ENCODE results near the gene UTS2. TPM values are rescaled to one million over a fixed set of nuclear protein-coding genes. Genes with fewer than 3 reads are reported as not detected.

The UTS2 gene
- total RNA-seq, 2 experiments from 2014 or later = 1.1 to 1.2 TPM

- Mint-ChIP-seq H3K4me3 (no peak overlapping the region), H3K27ac (no peak overlapping the region), H3K4me1 (peaks cover 3% of the 10 kb centered on the region), H3K27me3 (peaks cover 1% of the 10 kb centered on the region), H3K9me3 (no peaks in the 10 kb centered on the region), H3K36me3 (ENCODE audit: low read depth) (no peaks in the 10 kb centered on the region)
- no peak for DNase-seq
- CTCF ChIA-PET = no interaction called here
- POLR2A ChIA-PET = no interaction called here
Observed at GRCh38 chr1:7857000-7857399, 4.1 kb upstream of the UTS2 start.

GRCh38 chr1:7856345-7856744 lies 3.5 kb upstream of the UTS2 start:
- CTCF ChIA-PET = no interaction called here
- H3K4me1 Mint-ChIP-seq = peaks cover 3% of the 10 kb centered on the region
- no peaks in the 10 kb centered on the region for H3K36me3 Mint-ChIP-seq (ENCODE audit: low read depth)
- peaks cover 3% of the 10 kb centered on the region for H3K27me3 Mint-ChIP-seq
- H3K27ac Mint-ChIP-seq = no peak overlapping the region
- no peaks in the 10 kb centered on the region for H3K9me3 Mint-ChIP-seq
- no peak overlapping the region for H3K4me3 Mint-ChIP-seq
- POLR2A ChIA-PET = no interaction called here
- DNase-seq = no peak

DNA sequence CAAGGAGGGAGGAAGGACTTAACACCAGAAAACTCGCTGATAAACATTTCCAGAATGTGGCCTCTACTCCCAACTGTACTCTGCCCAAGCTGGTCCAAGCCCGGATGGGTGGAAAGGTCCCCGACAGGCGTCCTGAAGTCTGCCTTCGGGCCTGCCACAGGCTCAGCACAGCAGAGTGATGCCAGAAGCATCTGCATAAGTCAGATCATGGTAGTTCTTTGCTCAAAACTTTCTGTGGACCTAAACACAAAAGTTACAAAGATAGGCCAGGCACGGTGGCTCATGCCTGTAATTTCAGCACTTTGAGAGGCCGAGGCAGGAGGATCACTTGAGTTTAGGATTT lies 790 bp upstream of the UTS2 start:
- Mint-ChIP-seq H3K27ac (no peak overlapping the region), H3K9me3 (no peaks in the 10 kb centered on the region), H3K36me3 (ENCODE audit: low read depth) (no peaks in the 10 kb centered on the region), H3K27me3 (peaks cover 9% of the 10 kb centered on the region), H3K4me3 (no peak overlapping the region), H3K4me1 (peaks cover 3% of the 10 kb centered on the region)
- ChIA-PET CTCF (no interaction called here), POLR2A (no interaction called here)
- DNase-seq = no peak

- H3K36me3 Mint-ChIP-seq (ENCODE audit: low read depth) = no peaks in the 10 kb centered on the region
- no peaks in the 10 kb centered on the region for H3K4me1 Mint-ChIP-seq
- CTCF ChIA-PET = no interaction called here
- H3K27ac Mint-ChIP-seq = no peak overlapping the region
- POLR2A ChIA-PET = no interaction called here
- H3K27me3 Mint-ChIP-seq = peaks cover 9% of the 10 kb centered on the region
- no peaks in the 10 kb centered on the region for H3K9me3 Mint-ChIP-seq
- no peak overlapping the region for H3K4me3 Mint-ChIP-seq
- no peak for DNase-seq
Observed at GRCh38 chr1:7850786-7851185, 2.1 kb downstream of the UTS2 start.

- no peak overlapping the region for H3K27ac Mint-ChIP-seq
- CTCF ChIA-PET = no interaction called here
- H3K4me1 Mint-ChIP-seq = peaks cover 7% of the 10 kb centered on the region
- no peaks in the 10 kb centered on the region for H3K9me3 Mint-ChIP-seq
- no peak overlapping the region for H3K4me3 Mint-ChIP-seq
- peaks cover 3% of the 10 kb centered on the region for H3K36me3 Mint-ChIP-seq (ENCODE audit: low read depth)
- H3K27me3 Mint-ChIP-seq = peaks cover 7% of the 10 kb centered on the region
- DNase-seq = no peak
- POLR2A ChIA-PET = no interaction called here
Observed at GRCh38 chr1:7847599-7847998, 5.3 kb downstream of the UTS2 start.

- CTCF ChIA-PET = no interaction called here
- no peaks in the 10 kb centered on the region for H3K9me3 Mint-ChIP-seq
Observed at GRCh38 chr1:7846656-7847055, 6.2 kb downstream of the UTS2 start.

DNA sequence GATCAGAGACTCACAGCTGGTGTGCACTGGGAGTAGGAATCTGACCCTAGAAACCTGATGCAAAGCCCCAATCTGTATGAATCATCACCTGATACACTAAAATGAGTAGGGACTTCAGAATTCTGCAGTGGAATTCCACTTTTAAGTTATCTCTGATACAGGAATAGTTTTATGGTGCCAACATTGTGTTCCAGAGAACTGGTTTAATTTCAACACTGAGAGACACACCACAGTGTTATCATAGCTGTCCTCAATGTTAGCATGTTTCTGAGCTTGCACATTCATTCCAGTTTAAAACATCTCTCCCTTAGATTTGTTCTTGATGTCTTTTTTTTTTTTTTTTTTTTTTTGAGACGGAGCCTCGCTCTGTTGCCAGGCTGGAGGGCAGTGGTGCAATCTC lies 7.1 kb downstream of the UTS2 start:
- Mint-ChIP-seq H3K4me1 (peaks cover 11% of the 10 kb centered on the region), H3K36me3 (ENCODE audit: low read depth) (peaks cover 6% of the 10 kb centered on the region), H3K4me3 (no peak overlapping the region), H3K27ac (no peak overlapping the region), H3K9me3 (no peaks in the 10 kb centered on the region), H3K27me3 (peaks cover 3% of the 10 kb centered on the region)
- ChIA-PET CTCF (interaction anchor here (0.7 to 1.1 kb wide), 2 partner anchors 93 to 535 kb away, joined by 3 to 5 read pairs; no protein-coding TSS in a partner anchor), POLR2A (no interaction called here)
- DNase-seq = no peak

More at GRCh38 chr1:7846656-7847055, 6.2 kb downstream of the UTS2 start:
- POLR2A ChIA-PET = no interaction called here
- H3K27ac Mint-ChIP-seq = no peak overlapping the region
- DNase-seq = no peak
- H3K4me1 Mint-ChIP-seq = peaks cover 11% of the 10 kb centered on the region
- peaks cover 7% of the 10 kb centered on the region for H3K27me3 Mint-ChIP-seq
- H3K4me3 Mint-ChIP-seq = no peak overlapping the region
- H3K36me3 Mint-ChIP-seq (ENCODE audit: low read depth) = peaks cover 3% of the 10 kb centered on the region

GRCh38 chr1:7842517-7842916 lies 10.3 kb downstream of the UTS2 start:
- ChIA-PET POLR2A (interaction anchor here (0.6 kb wide), 1 partner anchor 933 kb away, joined by 3 read pairs; no protein-coding TSS in a partner anchor), CTCF (interaction anchor here (1.4 kb wide), 1 partner anchor 34 kb away, joined by 3 read pairs; no protein-coding TSS in a partner anchor)
- Mint-ChIP-seq H3K36me3 (ENCODE audit: low read depth) (peaks cover 25% of the 10 kb centered on the region), H3K27ac (no peak overlapping the region), H3K9me3 (peaks cover 9% of the 10 kb centered on the region), H3K4me3 (no peak overlapping the region), H3K27me3 (no peaks in the 10 kb centered on the region), H3K4me1 (peaks cover 11% of the 10 kb centered on the region)
- peak; percentile 57 for DNase-seq

GRCh38 chr1:7839526-7839925 lies 13.3 kb downstream of the UTS2 start:
- Mint-ChIP-seq H3K4me1 (peaks cover 11% of the 10 kb centered on the region), H3K4me3 (no peak overlapping the region), H3K9me3 (peaks cover 9% of the 10 kb centered on the region), H3K27me3 (no peaks in the 10 kb centered on the region), H3K36me3 (ENCODE audit: low read depth) (peaks cover 41% of the 10 kb centered on the region), H3K27ac (no peak overlapping the region)
- POLR2A ChIA-PET = no interaction called here
- DNase-seq = no peak
- CTCF ChIA-PET = no interaction called here

- CTCF ChIA-PET = no interaction called here
- Mint-ChIP-seq H3K36me3 (ENCODE audit: low read depth) (peaks cover 41% of the 10 kb centered on the region), H3K4me1 (peaks cover 11% of the 10 kb centered on the region), H3K27me3 (no peaks in the 10 kb centered on the region), H3K9me3 (peaks cover 9% of the 10 kb centered on the region), H3K27ac (no peak overlapping the region), H3K4me3 (no peak overlapping the region)
- no peak for DNase-seq
- POLR2A ChIA-PET = no interaction called here
Observed at GRCh38 chr1:7838714-7839113, 14.2 kb downstream of the UTS2 start.

DNA sequence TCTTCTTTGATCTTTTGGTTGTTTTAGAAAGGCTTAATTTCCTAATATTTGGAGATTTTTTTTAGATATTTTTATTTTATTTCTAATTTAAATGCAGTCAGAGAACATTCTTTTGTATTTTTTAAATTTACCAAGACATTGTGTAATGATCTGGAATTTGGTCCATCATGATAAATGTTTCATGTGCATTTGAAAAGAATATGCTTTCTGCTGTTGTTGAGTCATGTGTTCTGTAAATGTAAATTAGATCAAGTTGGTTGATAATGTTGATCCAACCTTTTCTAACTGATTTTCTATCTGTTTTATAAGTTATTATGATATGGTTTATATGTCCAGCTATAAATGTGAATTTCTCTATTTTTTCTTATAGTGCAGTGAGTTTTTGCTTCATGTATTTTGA lies 19.8 kb downstream of the UTS2 start:
- H3K9me3 Mint-ChIP-seq = no peaks in the 10 kb centered on the region
- POLR2A ChIA-PET = no interaction called here
- H3K36me3 Mint-ChIP-seq (ENCODE audit: low read depth) = peaks cover 20% of the 10 kb centered on the region
- H3K4me3 Mint-ChIP-seq = no peak overlapping the region
- no peaks in the 10 kb centered on the region for H3K27me3 Mint-ChIP-seq
- H3K4me1 Mint-ChIP-seq = peaks cover 9% of the 10 kb centered on the region
- CTCF ChIA-PET = interaction anchor here (0.6 kb wide), 1 partner anchor 25 kb away, joined by 3 read pairs; no protein-coding TSS in a partner anchor
- no peak for DNase-seq
- H3K27ac Mint-ChIP-seq = no peak overlapping the region

- Mint-ChIP-seq H3K9me3 (no peaks in the 10 kb centered on the region), H3K27me3 (no peaks in the 10 kb centered on the region), H3K36me3 (ENCODE audit: low read depth) (peaks cover 10% of the 10 kb centered on the region), H3K4me3 (no peak overlapping the region), H3K4me1 (peaks cover 12% of the 10 kb centered on the region), H3K27ac (no peak overlapping the region)
- CTCF ChIA-PET = no interaction called here
- no peak for DNase-seq
- POLR2A ChIA-PET = no interaction called here
Observed at GRCh38 chr1:7831458-7831857, 21.4 kb downstream of the UTS2 start.

DNA sequence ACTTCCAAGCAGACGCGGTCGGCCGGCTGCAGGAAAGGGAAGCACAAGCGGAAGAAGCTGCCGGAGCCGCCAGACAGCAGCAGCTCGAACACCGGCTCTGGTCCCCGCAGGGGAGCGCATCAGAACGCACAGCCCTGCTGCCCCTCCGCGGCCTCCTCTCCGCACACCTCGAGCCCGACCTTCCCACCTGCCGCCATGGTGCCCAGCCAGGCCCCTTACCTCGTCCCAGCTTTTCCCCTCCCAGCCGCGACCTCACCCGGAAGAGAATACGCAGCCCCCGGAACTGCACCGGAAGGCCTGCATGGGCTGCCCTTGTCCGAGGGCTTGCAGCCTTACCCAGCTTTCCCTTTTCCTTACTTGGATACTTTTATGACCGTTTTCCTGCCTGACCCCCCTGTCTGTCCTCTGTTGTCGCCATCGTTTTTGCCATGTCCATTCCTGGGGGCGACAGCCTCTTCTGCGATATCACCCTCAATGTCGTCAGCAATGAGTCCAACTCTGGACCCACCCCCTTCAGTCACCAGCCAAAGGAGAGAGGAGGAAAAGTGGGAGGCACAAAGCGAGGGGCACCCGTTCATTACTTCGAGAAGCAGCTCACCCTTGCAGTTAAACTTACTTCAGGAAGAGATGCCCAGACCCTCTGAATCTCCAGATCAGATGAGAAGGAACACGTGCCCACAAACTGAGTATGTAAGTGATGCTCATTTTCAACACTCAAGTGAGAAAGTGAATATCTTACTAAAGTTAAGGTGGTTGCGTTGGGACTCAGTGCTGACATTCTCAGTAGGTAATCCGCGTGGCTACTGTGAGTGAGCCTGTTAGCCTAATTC lies 25.5 kb downstream of the UTS2 start:
- POLR2A ChIA-PET = interaction anchor here (0.6 kb wide), 1 partner anchor 153 kb away, joined by 4 read pairs; no protein-coding TSS in a partner anchor
- Mint-ChIP-seq H3K27ac (peak overlapping the region; percentile 82), H3K4me3 (peak overlapping the region; percentile 83), H3K4me1 (peaks cover 14% of the 10 kb centered on the region), H3K36me3 (ENCODE audit: low read depth) (peaks cover 3% of the 10 kb centered on the region), H3K9me3 (no peaks in the 10 kb centered on the region), H3K27me3 (no peaks in the 10 kb centered on the region)
- DNase-seq = peak; percentile 36
- CTCF ChIA-PET = no interaction called here

DNA sequence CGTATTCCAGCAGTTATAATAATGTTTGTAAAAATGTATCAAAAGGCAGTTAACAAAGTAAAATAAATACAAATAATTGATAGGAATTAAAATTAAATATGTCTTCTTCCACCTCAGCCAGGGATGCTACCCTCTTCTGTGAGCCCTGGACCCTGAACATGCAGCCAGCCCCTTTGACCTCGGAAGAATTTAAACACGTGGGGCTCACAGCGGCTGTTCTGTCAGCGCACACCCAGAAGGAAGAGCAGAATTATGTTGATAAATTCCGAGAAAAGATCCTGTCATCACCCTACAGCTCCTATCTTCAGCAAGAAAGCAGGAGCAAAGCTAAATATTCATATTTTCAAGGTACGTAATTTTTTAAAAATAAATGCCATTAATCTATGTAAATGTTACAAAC lies 26.5 kb downstream of the UTS2 start:
- Mint-ChIP-seq H3K27ac (no peak overlapping the region), H3K27me3 (no peaks in the 10 kb centered on the region), H3K4me3 (peak overlapping the region; percentile 83), H3K9me3 (no peaks in the 10 kb centered on the region), H3K4me1 (peaks cover 14% of the 10 kb centered on the region), H3K36me3 (ENCODE audit: low read depth) (peaks cover 3% of the 10 kb centered on the region)
- ChIA-PET POLR2A (no interaction called here), CTCF (no interaction called here)
- no peak for DNase-seq

All from activated CD4-positive, alpha-beta memory T cell treated with anti-CD3 and anti-CD28 coated beads, Interleukin-2, amount 10 ng/mL, durations not matched to agents 7 days and 5 days (primary cell).